GM12878 (cell line): Measurements from ENCODE around the gene ICAM4. TPM values are rescaled to one million over a fixed set of nuclear protein-coding genes. Genes with fewer than 3 reads are reported as not detected.

Source experiments
- ATF3 ChIP-seq: IDR thresholded peaks from 2 replicates; pipeline ENCODE4 v1.6.1; 2011; ENCODE audit warnings: low read depth, mild to moderate bottlenecking, low read length, moderate library complexity, borderline replicate concordance; ENCODE audit errors: extremely low read depth
- BCL3 ChIP-seq: IDR thresholded peaks from 2 replicates; pipeline ENCODE4 v1.6.1; 2011; ENCODE audit warnings: borderline replicate concordance, low read depth, mild to moderate bottlenecking, moderate library complexity, low read length; ENCODE audit not compliant: insufficient read depth, poor library complexity, severe bottlenecking
- CREM ChIP-seq: IDR thresholded peaks from 2 replicates; pipeline ENCODE4 v1.6.1; 2014; ENCODE audit warnings: antibody characterized with exemption, low read depth
- E2F8 ChIP-seq: fragments of 450-650 bp; IDR thresholded peaks from 2 replicates; pipeline ENCODE4 v1.6.1; 2018; ENCODE audit warnings: mild to moderate bottlenecking, low read depth, moderate library complexity; ENCODE audit not compliant: partially characterized antibody
- FOXM1 ChIP-seq: IDR thresholded peaks from 2 replicates; pipeline ENCODE4 v1.6.1; 2012; ENCODE audit warnings: low read depth, mild to moderate bottlenecking, inconsistent platforms, low read length, moderate library complexity
- IKZF2 ChIP-seq, 2 experiments: fragments of 450-650 bp; IDR thresholded peaks; 2 replicates each; pipeline ENCODE4 v1.6.1; 2017; ENCODE audit warnings: mild to moderate bottlenecking in 2 of 2, moderate library complexity in 2 of 2
- IRF3 ChIP-seq: fragments of 450-650 bp; IDR thresholded peaks from 2 replicates; pipeline ENCODE4 v1.6.1; 2014; ENCODE audit warnings: mild to moderate bottlenecking
- LARP7 ChIP-seq: fragments of 450-650 bp; IDR thresholded peaks from 2 replicates; pipeline ENCODE4 v1.6.1; 2017; ENCODE audit warnings: mild to moderate bottlenecking
- MEF2B ChIP-seq: fragments of 450-650 bp; IDR thresholded peaks from 2 replicates; pipeline ENCODE4 v1.6.1; 2018; ENCODE audit warnings: mild to moderate bottlenecking, moderate library complexity; ENCODE audit not compliant: partially characterized antibody, poor library complexity, severe bottlenecking
- MYB ChIP-seq: fragments of 150-350 bp; IDR thresholded peaks from 2 replicates; pipeline ENCODE4 v1.6.1; 2014; ENCODE audit warnings: mild to moderate bottlenecking, low read depth, low read length, borderline replicate concordance
- MYC ChIP-seq: IDR thresholded peaks from 2 replicates; pipeline ENCODE4 v1.6.1; 2011; ENCODE audit warnings: mild to moderate bottlenecking, low read length, moderate library complexity, inconsistent platforms; ENCODE audit not compliant: insufficient read depth, insufficient replicate concordance, insufficient read length, severe bottlenecking
- NFYB ChIP-seq: IDR thresholded peaks from 2 replicates; pipeline ENCODE4 v1.6.1; 2011; ENCODE audit warnings: low read depth, mild to moderate bottlenecking, low read length, improper control_type of control experiment, moderate library complexity; ENCODE audit not compliant: insufficient read depth
- PAX5 ChIP-seq: IDR thresholded peaks from 2 replicates; pipeline ENCODE4 v1.6.1; 2011; ENCODE audit warnings: low read depth, low read length, borderline replicate concordance
- RB1 ChIP-seq: fragments of 450-650 bp; formaldehyde crosslinking; IDR thresholded peaks from 2 replicates; pipeline ENCODE4 v1.6.1; 2017; ENCODE audit warnings: mild to moderate bottlenecking, borderline replicate concordance
- RELA ChIP-seq: fragments of 450-650 bp; IDR thresholded peaks from 2 replicates; pipeline ENCODE4 v1.8.0; 2014; ENCODE audit warnings: borderline replicate concordance; ENCODE audit not compliant: partially characterized antibody
- TAF1 ChIP-seq: IDR thresholded peaks from 2 replicates; pipeline ENCODE4 v1.6.1; 2011; ENCODE audit warnings: mild to moderate bottlenecking, low read depth, low read length, borderline replicate concordance
- TCF7 ChIP-seq: IDR thresholded peaks from 2 replicates; pipeline ENCODE4 v1.6.1; 2014; ENCODE audit warnings: antibody characterized with exemption, borderline replicate concordance
- USF1 ChIP-seq: IDR thresholded peaks from 2 replicates; pipeline ENCODE4 v1.6.1; 2011; ENCODE audit warnings: borderline replicate concordance, low read depth, mild to moderate bottlenecking, moderate library complexity, mixed read lengths, low read length; ENCODE audit not compliant: insufficient read depth; ENCODE audit errors: extremely low read length
- WRNIP1 ChIP-seq: IDR thresholded peaks from 2 replicates; pipeline ENCODE4 v1.6.1; 2011; ENCODE audit warnings: low read depth, low read length, improper control_type of control experiment, borderline replicate concordance
- ZNF217 ChIP-seq: fragments of 450-650 bp; IDR thresholded peaks from 2 replicates; pipeline ENCODE4 v1.6.1; 2017; ENCODE audit warnings: antibody characterized with exemption, mild to moderate bottlenecking
- polyA plus RNA-seq, 11 experiments: library from polyadenylated mRNA; depleted of rRNA in 4 of 11; unstranded in 6 of 11; stranded (reverse) in 5 of 11; fragments of >200 nt; fragmentation: Nextera tagmentation in 4 of 11; fragmentation: Illumina TruSeq in 1 of 11; extraction: Ambion mirVana in 4 of 11; extraction: Trizol in 1 of 11; gene quantifications; 1 replicate in 1 of 11; 2 replicates in 10 of 11; pipeline versions ENCODE4 v1.2.1 to v1.2.3, GENCODE V29; 2011 to 2016; ENCODE audit warnings: inconsistent platforms in 2 of 11, missing spikeins in 2 of 11, low read depth in 1 of 11
- total RNA-seq, 4 experiments: library from RNA; depleted of rRNA in 3 of 4; stranded (reverse); fragments of >200 nt in 3 of 4; fragmentation: Illumina TruSeq in 1 of 4; extraction: Trizol in 1 of 4; gene quantifications; 2 replicates each; pipeline versions ENCODE4 v1.2.1 to v1.2.3, GENCODE V29; 2013 to 2021

ICAM4 gene
- total and polyA plus RNA-seq, 10 of the 15 experiments (the other 5 are each of a cell fraction or from before 2014, with no cell fraction given), result 0.31 to 5.1 (median 1.7) TPM

- TF ChIP-seq E2F8 (peak; percentile 43), NFYB (no peak), LARP7 (peak; percentile 42; the same call in 1 of the 2 replicates), RB1 (peak; percentile 47; the same call in 1 of the 2 replicates), BCL3 (peak; percentile 91), ATF3 (peak; percentile 95), TAF1 (peak; percentile 62; the same call in 1 of the 2 replicates), MEF2B (peak; percentile 27), WRNIP1 (no peak), IRF3 (no peak), MYB (no peak), TCF7 (no peak), CREM (0 out of 2 replicates have a peak, but pooled peaks have one; percentile 31), PAX5 (peak; percentile 72; the same call in 1 of the 2 replicates), MYC (no peak), RELA (peak; percentile 50), FOXM1 (no peak), USF1 (peak; percentile 98), ZNF217 (no peak), IKZF2 (IDR thresholded peaks at IDR 0.05) (no peak)
These were observed 28.8 kb downstream of the ICAM4 start, which contains the start of gene FDX2 (continued) for GRCh38 chr19:10315335-10316214.
